Activated CD8-positive, alpha-beta memory T cell treated with anti-CD3 and anti-CD28 coated beads, Interleukin-2, amount 50 U/mL, for 4 hours (primary cell): ENCODE data around the gene SETD1B.
"Not testable (repeated sequence)": the region's sequence is repeated elsewhere in the genome, so short reads cannot be mapped to it uniquely, and the experiment has no call there.

Experiments used
- DNase-seq: peaks from one replicate; pipeline ENCODE4 v3.0.0-alpha.2; 2020

Gene SETD1B

DNA sequence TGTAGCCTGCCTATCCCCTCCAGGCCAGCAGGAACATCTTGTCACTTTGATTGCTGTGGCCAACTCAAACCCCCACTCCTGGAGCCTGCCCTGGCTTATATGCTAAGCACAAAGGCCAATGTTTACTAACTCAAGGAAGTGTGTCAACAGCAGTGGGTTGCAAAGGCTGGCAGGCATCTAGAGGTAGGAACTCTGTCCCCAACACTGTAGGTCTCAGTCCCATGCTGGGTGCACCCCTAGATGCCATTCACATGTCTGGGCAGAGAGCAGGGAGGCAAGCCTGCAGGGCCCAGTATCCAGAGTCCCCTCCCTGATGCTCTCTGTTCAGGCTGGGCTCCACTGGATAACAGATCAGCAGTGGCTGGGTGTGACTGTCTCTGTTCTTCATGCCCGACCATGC, 56.4 kb downstream of the SETD1B start:
- no peak for DNase-seq

DNA sequence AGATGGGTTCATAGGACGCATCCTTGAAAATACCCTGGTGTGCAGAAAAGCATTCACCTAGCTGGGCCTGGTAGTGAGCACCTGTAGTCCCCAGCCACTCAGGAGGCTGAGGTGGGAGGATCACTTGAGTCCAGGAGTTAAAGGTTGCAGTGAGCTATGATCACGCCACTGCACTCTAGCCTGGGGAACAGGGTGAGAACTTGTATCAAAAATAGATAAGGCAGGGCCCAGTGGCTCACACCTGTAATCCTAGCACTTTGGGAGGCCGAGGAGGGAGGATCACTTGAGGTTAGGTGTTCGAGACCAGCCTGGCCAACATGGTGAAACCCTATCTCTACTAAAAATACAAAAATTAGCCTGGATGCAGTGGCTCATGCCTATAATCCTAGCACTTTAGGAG, 56.9 kb downstream of the SETD1B start:
- DNase-seq: not testable (repeated sequence)

GRCh38 chr12:121861636-121862254, 57.9 kb downstream of the SETD1B start:
- no peak for DNase-seq

DNA sequence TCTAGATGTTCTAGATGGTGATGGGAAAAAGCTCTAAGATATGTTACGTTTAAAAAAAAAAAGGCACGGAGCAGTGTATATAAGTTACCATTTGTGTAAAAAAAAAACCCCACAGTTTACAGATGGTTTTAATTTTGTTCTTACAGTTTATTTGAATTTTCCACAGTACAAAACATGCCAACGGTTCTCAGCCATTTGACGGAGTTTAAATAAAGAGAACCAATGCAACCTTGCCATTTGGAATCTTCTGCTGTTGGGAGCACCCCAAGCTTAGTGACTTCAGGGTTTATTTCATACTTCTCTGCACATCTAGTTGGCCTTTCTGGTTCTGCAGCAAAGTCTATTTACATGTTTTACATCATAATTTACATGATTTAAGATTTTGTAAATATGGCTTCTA, 62.5 kb downstream of the SETD1B start:
- DNase-seq: no peak

GRCh38 chr12:121869229-121869628, 65.4 kb downstream of the SETD1B start:
- not testable (repeated sequence) for DNase-seq

- no peak for DNase-seq
These were observed 67.7 kb downstream of the SETD1B start for GRCh38 chr12:121871467-121871866.

- DNase-seq: no peak
These were observed 68.9 kb downstream of the SETD1B start for GRCh38 chr12:121872546-121873215.

- no peak for DNase-seq
These were observed 69.4 kb downstream of the SETD1B start for GRCh38 chr12:121873216-121873569.

GRCh38 chr12:121874071-121874470, 70.3 kb downstream of the SETD1B start:
- DNase-seq: no peak

DNA sequence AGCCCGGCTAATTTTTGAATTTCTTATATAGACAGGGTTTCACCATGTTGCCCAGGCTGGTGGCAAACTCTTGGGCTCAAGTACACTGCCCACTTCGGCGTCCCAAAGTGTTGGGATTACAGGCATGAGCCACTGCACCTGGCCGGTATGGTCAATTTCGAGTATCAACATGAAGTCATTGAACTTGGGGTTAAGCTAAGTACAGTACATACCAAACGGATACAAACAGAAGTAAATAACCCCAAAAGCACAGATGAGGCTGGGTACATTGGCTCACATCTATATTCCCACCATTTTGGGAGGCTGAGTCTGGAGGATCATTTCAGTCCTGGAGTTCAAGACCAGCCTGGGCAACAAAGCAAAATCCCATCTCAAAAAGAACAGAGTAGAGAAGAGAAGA, 71.8 kb downstream of the SETD1B start:
- no peak for DNase-seq

GRCh38 chr12:121876080-121876447, 72.3 kb downstream of the SETD1B start:
- not testable (repeated sequence) for DNase-seq
